Stomach (tissue), 4 donors: ENCODE results near the gene F12.

Experiments used
- CTCF ChIP-seq, 7 experiments: fragments of 450-650 bp in 4 of 7; fragments of 200-600 bp in 3 of 7; sonication (generic) in 3 of 7; IDR thresholded peaks; one replicate each; pipeline ENCODE4 v1.5.1; 2016 to 2019; ENCODE audit warnings: antibody characterized with exemption in 7 of 7, control low read depth in 2 of 7, mild to moderate bottlenecking in 1 of 7
- POLR2A ChIP-seq, 4 donors: fragments of 450-650 bp; IDR thresholded peaks; one replicate each; pipeline ENCODE4 v1.6.1; 2016; ENCODE audit warnings: antibody characterized with exemption in 4 of 4, control low read depth in 2 of 4, mild to moderate bottlenecking in 1 of 4, moderate library complexity in 1 of 4
- POLR2AphosphoS5 ChIP-seq, 3 donors: sonication (generic); formaldehyde crosslinking; IDR thresholded peaks; one replicate each; pipeline ENCODE4 v1.6.1; 2016; ENCODE audit warnings: antibody characterized with exemption in 3 of 3

GRCh38 chr5:177443144-177443983 lies 34.0 kb upstream of the F12 start:
- TF ChIP-seq CTCF (IDR thresholded peaks at IDR 0.05): no peak
- no peak for TF ChIP-seq POLR2AphosphoS5 (IDR thresholded peaks at IDR 0.05)
- TF ChIP-seq POLR2A (IDR thresholded peaks at IDR 0.05): no peak
